C4-2B (cell line): ENCODE measurements around the gene HDAC4.

Experiments
- ZFX ChIP-seq: fragments of 450-650 bp; IDR thresholded peaks from 2 replicates; pipeline ENCODE4 v1.6.1; 2017
- TF ChIP-seq, protein P1 (sequence below): fragments of 450-650 bp; conservative IDR thresholded peaks from 2 replicates; pipeline ENCODE4 v1.5.1; 2017; ENCODE audit warnings: mild to moderate bottlenecking

DNA sequence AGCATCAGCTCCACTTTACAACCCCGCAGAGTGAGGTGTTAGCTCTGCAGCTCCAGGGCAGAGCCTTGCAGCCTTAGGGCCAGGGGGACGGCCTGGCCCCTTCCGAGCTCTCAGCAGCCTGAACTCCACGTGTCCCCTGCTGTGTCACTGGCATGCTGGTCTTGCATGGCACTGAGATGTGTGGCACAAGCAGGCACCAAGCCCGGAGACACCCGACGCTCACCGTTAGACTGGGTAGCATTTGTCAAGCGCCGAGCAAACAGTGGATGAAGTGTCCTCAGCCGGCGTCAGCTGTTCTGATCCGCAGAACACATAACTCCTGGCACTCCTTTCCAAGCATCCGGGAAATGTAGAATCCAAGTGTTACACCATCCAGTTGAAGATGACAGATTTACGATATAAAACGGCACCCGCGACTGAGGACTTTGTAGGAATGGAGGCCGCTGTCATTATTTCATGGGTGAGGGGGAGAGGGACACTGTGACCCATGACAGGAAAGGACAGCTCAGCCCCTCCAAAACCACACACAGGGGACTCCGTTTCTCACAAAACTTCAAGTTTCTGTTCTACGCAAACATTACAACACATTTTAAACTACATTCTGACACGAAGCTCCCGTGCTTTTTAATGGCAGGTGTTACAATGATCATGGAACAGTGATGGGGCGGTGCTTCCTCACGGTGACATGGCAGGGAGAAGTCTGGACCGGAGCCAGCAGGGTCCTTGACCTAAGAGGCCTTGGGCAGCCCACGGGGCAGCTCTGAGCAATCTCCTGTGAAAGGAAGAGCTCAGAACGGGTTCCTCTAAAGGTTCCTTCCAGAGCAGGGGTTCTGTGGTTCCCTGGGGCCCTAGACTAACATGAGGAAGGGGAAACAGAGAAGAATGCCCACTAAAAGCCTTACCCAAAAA lies 89.4 kb downstream of the HDAC4 start:
- TF ChIP-seq, protein P1, sequence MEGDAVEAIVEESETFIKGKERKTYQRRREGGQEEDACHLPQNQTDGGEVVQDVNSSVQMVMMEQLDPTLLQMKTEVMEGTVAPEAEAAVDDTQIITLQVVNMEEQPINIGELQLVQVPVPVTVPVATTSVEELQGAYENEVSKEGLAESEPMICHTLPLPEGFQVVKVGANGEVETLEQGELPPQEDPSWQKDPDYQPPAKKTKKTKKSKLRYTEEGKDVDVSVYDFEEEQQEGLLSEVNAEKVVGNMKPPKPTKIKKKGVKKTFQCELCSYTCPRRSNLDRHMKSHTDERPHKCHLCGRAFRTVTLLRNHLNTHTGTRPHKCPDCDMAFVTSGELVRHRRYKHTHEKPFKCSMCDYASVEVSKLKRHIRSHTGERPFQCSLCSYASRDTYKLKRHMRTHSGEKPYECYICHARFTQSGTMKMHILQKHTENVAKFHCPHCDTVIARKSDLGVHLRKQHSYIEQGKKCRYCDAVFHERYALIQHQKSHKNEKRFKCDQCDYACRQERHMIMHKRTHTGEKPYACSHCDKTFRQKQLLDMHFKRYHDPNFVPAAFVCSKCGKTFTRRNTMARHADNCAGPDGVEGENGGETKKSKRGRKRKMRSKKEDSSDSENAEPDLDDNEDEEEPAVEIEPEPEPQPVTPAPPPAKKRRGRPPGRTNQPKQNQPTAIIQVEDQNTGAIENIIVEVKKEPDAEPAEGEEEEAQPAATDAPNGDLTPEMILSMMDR, result no peak
- no peak for TF ChIP-seq ZFX
